ENCODE results near the gene PDZD2.
A peak's percentile ranks its signal among the peaks of the same experiment; 100 is the strongest.

PDZD2 gene

GRCh38 chr5:32138839-32139493 is 500.0 kb downstream of the PDZD2 start:
- peak; percentile 41 to 66 for DNase-seq (ENCODE audit: low read depth in 2 of 2)

DNA sequence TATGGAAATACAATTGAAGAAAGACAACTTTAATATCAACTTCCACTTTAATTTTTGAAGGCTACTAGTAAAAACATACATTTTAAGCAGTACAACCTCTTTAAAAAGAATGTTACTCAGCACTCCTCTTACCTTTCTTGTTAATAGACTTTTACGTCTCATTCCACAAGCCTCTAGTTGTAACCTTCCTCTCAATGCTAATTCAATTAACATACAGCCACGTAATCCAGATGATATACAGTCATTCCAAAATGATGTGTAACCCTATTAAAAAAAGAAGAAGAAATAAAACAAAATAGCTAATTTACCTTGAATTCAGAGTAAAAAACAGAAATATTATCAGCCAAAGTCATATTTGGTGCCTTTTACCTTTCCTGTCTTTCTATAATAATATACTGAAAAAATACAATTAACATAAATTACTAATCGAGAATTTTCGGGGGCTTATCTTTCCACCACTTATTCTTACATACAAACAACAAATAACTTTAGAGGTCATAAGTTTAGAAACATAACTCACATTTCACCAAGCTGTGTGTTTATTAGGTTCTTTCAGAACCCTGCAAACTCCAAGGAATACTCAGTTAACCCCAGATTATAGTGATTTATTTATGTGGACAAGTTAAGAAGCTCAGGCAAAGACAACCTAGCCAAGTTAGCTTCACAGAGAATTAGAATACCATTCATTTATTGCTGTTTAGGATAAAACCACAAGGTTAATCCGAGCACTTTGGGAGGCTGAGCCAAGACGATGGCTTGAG is 504.9 kb downstream of the PDZD2 start:
- DNase-seq (ENCODE audit: low read depth in 2 of 2) = no peak

DNA sequence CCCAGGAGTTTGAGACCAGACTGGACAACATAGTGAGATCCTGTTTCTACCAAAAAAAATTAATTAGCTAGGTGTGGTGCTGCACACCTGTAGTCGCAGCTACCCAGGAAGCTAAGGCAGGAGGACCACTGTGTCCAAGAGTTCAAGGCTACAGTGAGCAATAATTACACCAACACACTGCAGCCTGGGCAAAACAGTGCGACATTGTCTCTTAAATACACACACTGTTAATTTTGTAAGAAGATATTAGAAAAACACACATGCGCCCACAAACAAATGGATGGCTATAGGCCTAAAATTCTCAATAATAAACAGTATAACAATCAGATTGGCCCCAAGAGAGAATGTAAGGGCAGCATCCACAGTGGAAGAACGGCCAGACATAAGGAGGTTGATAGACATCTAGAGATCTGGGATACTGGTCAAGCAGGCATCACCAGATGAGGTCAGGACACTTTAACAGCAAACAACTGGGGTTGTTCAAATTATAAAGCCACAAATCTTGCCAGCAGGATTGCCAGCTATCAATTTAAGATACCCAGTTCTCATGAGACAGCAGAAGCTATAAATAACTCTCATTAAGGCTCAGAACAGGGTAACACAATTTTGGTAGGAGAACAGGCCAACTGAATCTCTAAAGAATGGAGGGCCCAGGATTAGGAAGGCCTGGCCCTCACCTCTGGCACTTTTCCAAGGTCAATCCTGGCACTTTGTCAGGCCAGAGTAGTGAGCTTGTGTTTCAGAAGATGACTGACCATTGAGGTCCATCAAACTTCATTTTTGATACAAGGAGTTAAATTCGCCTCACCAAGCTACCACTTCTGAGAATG is 505.7 kb downstream of the PDZD2 start:
- no peak for DNase-seq (ENCODE audit: low read depth in 2 of 2)

GRCh38 chr5:32145378-32145777 is 506.4 kb downstream of the PDZD2 start:
- no peak for DNase-seq (ENCODE audit: low read depth in 2 of 2)

GRCh38 chr5:32147236-32147635 is 508.3 kb downstream of the PDZD2 start:
- DNase-seq (ENCODE audit: low read depth in 2 of 2) = no peak

DNA sequence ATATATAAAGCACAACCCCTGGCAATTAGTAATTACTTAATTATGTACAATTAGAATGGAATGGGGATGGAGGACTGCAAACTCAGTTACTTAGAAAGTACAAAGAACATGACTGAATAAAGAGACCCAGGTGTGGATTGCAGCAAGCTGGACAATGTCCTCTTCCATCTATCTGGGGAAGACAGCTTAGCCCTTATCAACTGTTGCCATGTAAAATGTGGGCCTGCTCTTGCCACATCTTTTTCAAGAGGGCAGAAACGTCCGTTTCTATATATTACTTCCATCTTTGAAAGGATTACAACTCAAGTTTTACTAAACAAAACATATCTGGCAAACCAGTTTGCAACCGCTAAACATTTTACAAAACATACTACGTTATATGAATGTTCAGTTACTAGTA is 509.0 kb downstream of the PDZD2 start:
- DNase-seq (ENCODE audit: low read depth in 2 of 2) = no peak

DNA sequence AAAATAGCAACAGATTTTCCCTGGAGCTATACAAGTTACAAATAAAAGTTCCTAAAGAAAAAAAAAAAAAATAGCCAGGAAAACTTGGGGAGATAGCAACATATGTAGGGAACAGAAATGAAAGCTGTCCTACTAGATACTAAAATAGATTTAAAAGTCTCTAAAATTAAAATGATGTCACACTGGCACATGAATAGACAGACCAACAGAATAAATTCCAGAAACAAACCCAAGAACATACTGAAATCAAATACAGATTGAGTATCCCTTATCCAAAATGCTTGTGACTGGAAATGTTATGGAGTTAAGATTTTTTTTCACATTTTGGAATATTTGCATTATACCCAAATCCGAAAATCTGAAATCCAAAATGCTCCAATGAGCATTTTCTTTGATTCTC is 511.4 kb downstream of the PDZD2 start:
- DNase-seq (ENCODE audit: low read depth in 2 of 2) = no peak

DNA sequence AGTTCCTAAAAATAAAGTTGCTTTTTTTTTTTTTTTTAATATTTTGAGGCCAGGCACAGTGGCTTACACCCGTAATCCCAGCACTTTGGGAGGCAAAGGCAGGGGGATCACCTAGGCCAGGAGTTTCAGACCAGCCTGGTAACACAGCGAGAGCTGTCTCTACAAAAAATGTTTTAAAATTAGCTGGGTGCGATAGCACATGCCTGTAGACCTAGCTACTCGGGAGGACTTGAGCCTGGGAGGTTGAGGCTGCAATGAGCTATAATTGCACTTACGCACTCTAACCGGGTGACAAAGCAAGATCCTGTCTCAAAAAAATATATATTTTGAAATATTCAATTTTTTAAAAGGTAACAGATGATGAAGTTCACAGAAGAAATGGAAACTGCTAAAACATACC is 512.3 kb downstream of the PDZD2 start:
- DNase-seq (ENCODE audit: low read depth in 2 of 2) = no peak

DNA sequence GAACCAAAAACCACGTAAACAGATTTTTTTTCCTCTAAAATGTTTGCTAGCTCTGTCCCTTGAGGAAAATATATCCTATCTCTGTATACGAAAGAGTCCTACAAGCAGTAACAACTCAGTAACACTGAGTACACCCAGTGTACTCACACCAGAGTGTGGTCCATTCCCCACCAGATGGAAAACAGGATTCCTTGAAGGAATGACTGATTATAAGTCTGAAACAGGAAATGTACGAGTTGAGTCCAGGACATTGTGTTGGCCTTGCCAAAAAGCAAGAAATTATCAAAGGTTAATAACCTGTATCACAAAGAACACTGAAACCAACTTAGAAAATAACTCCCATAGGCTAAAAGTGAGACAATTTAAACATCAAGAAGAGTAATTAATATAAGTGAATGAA is 514.8 kb downstream of the PDZD2 start:
- no peak for DNase-seq (ENCODE audit: low read depth in 2 of 2)

- no peak for DNase-seq (ENCODE audit: low read depth in 2 of 2)
Observed at GRCh38 chr5:32155211-32155610, 516.3 kb downstream of the PDZD2 start.

DNA sequence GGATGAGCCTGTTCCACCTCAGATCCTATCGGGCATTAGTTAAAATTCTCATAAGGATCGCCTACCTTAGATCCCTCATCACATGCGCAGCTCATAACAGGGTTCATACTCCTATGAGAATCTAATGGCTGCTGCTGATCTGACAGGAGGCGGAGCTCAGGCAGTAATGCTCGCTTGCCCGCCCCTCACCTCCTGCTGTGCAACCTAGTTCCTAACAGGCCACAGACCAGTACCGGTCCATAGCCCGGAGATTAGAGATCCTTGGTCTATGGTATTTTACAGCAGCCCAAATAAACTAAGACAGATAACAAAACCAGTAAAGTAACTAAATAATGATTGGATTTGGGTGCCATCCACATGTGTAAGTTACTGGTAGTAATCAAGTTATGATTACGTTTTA is 517.7 kb downstream of the PDZD2 start:
- no peak for DNase-seq (ENCODE audit: low read depth in 2 of 2)

DNA sequence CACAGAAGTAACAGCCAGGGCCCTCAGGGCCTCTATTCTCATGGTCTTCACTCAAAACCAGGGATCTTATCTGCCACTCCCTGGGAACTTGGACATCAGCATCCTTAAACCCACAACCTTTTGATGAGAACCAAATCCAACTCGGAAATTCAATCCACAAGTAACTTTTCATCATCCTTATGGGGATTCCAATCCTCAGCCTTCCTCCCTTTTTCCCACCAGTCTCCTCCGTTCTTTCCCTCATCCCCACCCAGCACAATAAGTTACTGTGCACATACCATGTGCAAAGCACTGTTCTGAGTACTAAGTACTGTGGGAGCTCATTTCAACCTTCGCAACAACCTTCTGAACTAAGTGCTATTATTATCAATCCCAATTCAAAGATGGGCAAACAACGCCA is 518.1 kb downstream of the PDZD2 start:
- no peak for DNase-seq (ENCODE audit: low read depth in 2 of 2)

GRCh38 chr5:32158679-32158975 is 519.7 kb downstream of the PDZD2 start:
- no peak for DNase-seq (ENCODE audit: low read depth in 2 of 2)

- DNase-seq (ENCODE audit: low read depth in 2 of 2) = no peak
Observed at GRCh38 chr5:32159328-32160072, 520.6 kb downstream of the PDZD2 start.

DNA sequence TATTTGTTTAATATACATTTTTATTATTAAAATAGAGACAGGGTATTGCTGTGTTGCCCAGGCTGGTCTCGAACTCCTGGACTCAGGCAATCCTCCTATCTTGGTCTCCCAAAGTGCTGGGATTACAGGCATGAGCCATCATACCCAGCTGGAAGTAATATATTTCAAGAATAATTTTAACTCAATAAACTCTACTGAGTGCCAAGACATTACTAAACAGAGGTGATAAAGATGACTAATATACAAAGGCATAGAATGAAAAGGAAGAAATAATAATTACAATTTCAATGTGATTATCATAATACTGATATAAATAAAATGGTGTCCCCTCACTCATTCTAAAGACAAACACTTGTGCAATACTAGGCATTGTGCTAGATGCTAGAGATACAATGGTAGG is 521.3 kb downstream of the PDZD2 start:
- no peak for DNase-seq (ENCODE audit: low read depth in 2 of 2)
